Medulla oblongata (tissue), 1 donor: ENCODE results near the gene PNCK.
"Not testable (repeated sequence)": the region's sequence is repeated elsewhere in the genome, so short reads cannot be mapped to it uniquely, and the experiment has no call there.

ENCODE experiments used
- DNase-seq: peaks from one replicate; pipeline ENCODE4 v3.0.0-alpha.2; 2015; ENCODE audit errors: extremely low spot score

PNCK gene

DNA sequence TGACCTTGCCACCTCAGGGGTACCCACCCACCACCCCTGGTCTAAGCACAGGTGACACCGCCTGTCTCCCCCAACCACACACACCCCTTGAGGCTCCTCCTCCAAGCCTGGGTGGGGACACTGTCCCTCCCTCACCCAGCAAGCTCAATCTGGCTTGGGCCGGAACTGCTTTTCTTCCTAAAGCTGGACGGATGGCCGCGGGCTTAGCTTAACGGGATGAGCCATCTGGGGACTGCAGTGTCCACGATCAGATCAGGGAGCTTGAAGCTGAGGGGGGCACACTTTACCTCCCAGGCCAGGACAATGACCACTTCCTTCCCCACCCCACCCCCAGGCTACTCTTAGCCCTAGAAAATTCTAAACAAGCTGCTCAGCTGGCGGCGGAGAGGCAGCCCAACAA, 13.1 kb upstream of the PNCK start:
- DNase-seq, result no peak

DNA sequence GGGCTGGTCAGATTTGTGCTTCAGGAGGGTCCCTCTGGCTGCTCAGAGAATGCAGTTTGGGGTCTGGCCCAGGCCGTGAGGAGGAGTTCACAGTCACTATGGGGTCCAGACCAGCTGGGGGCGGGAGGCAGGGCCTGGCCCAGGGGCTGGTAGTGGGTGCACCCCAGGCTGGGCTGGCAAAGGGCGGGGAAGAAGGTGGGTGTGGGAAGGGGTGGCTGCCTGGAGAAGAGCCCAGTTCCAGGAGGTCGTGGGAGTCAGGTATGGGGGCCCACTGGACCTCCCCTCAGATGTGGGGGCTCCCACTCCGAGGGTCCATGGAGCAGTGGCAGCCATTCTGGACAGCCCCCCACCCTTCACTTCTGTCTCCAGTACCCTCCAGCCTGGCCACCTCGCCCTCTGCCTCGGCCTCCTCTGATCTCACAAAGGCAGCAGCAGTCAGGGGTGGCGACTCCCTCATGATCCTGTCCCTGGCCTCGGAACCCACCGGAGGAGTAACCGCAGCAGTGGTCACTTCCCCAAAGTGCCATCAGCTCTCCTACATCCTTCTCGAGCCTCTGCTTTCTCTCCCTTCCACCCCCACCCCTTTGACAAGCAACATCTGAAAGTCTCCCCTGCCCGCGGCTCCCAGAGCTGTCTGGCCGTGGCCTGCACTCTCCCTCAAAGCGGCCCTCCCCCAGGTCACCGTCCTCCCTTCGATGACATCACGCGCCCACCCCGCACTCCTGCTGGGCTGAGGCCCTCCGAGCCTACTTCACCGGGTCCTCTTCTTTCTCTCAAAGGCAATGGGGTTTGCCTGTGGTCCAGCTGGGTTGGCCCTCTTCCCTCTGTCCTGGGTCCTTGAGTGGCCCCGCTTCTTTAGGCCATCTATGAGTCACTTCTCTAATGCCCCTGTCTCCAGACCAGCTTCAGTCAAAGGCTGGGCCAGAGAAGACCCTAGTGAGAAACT, 12.4 kb upstream of the PNCK start:
- DNase-seq, result no peak

DNA sequence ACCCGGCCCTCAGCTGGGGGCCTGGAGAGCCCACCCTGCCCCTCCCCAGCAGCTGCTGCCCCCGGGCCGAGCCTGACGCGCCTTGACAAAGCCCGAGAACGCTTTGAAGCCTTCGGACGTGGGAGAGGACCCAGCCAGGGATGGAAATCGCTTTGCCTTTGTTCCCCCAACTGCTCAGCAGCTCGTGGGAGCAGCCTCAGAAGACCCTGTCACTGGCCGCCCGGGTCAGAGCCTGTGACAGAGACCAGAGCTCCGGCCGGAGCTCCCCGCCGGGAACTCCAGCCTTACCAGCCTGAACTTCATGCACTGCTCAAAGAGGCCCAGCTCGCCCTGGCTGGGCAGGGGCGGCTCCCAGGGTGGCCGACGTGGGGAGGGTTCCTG, 11.5 kb upstream of the PNCK start:
- DNase-seq, result no peak

DNA sequence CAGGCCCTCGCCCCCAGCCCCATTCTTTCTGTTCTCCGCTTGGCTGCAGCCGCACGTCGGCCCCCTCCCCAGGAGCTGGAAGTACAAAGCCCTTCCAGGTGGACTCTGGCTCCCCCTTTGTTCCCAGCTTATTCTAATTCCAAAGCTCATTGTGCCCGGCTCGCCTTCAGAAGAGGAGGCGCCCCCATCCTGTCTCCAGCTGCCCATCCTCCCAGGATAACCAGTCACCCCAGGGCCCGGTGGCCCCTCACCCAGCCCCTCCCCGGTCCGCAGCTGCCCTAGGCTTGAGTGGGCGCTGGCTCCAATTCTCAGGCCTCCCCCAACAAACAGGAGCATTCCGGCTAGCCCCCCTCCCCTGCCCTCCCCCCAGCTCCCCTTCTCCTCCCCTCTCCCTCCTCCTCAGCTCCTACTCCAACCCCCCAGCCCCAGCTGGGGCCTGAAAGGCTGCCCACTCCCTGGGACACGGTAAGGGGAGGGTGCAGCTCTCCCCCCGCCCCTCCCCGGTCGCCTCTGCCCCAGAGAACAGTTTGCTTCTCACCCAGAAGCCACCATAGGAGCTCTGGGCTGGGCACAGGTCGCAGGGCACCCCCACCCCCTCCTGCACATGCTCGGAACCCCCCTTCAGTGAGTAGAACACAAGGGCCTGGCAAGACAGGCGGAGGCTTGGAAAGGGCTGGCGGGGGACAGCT, 11.0 kb upstream of the PNCK start:
- DNase-seq, result no peak

DNA sequence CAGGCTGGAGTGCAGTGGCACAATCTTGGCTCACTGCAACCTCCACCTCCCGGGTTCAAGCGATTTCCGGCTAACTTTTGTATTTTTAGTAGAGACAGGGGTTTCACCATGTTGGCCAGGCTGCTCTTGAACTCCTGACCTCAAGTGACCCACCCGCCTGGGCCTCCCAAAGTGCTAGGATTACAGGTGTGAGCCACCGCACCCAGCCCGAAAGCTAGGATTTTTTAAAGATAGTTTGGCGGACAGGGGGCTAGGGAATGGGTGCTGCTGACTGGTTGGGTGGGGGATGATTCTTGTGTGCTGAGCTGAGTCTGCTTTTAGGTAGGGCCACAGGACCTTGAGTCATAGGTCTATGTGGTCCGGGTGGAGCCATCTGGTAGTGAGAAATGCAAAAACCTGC, 9.9 kb upstream of the PNCK start:
- not testable (repeated sequence) for DNase-seq

DNA sequence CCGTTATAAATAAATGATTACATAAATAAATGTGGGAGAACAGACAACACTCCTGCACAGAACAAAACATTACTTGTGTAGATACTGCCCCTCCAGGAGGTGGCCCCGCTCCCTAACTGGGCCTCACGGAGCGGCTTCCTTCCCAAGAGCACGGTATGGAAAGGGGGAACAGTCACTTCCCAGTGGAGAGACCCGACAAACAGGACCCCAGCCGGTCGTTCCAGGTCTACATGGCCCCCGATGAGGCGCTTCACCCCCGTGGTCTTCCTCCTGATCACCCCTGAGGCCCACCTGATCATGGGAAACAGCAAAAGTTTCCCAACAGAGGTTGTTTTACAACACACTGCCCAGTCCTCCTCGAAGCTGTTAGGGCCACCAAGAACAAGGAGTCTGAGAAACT, 7.6 kb upstream of the PNCK start:
- DNase-seq, result no peak

DNA sequence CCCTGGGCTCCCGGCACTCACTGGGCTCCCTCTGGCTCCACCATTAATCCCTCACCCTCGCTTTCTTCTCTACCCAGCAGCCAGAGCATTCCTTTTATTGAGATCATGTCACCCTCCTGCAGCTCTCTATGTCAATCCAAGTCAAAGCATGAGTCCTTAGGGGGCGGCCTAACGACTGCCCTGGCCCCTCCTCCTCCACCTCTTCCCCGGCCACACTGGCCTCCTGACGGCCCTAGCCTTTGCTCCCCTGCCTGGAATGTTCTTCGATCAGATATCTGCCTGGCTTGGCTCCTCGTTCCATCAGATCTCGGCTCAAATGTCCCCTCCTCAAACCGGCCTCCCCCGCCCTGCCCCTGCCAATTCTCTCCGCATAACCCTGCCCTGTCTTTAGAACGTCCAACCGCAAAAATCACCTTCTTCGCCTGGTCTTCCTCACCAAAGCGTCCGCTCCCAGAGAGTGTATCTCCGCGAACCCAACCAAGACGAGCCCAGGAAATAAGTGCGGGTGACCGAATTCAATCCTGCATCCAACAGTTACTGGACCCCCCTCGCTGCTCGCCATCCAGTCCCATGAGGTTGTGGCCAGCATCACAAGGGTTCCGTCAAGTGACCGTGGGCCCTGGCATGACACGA, 722 bp upstream of the PNCK start:
- no peak for DNase-seq

DNA sequence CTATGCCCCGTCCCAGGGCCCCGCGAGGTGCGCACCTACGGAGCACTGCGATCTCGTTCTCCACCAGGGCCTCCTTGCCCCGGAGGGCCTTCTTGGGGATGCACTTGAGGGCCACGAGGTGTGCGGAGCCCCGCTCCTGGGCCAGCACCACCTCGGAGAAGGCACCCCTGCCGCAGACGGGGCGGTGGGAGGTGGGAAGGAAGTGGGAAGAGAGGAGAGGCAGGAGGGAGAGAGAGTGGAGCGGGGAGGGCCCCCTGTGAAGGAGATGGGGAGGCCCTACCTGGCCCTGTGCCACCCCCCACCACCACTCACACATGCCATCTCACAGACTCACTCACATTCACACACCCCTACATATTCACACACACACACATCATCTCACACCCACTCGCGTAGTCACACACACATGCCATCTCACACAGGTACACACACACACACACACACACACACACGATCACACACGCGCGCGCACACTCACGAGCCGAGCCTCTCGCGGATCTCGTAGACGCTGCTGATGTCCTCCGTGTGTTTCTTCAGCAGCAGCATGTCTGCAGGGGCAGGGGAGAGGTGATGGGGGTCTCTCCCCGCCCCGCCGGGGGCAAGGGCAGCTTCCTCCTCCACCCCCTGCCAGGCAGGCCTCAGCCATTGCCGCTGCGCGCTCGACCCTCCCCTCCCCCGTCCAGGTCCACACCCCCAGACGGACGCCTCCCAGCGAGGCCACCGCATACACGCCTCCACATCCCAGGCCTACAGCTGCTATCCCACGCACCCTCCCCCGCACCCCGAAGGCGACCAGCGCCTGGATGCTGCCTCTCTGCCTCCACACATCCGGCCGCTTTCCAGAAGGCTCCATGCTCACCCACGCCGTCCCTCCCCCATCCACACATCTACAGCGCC, 834 bp downstream of the PNCK start:
- DNase-seq, result no peak

DNA sequence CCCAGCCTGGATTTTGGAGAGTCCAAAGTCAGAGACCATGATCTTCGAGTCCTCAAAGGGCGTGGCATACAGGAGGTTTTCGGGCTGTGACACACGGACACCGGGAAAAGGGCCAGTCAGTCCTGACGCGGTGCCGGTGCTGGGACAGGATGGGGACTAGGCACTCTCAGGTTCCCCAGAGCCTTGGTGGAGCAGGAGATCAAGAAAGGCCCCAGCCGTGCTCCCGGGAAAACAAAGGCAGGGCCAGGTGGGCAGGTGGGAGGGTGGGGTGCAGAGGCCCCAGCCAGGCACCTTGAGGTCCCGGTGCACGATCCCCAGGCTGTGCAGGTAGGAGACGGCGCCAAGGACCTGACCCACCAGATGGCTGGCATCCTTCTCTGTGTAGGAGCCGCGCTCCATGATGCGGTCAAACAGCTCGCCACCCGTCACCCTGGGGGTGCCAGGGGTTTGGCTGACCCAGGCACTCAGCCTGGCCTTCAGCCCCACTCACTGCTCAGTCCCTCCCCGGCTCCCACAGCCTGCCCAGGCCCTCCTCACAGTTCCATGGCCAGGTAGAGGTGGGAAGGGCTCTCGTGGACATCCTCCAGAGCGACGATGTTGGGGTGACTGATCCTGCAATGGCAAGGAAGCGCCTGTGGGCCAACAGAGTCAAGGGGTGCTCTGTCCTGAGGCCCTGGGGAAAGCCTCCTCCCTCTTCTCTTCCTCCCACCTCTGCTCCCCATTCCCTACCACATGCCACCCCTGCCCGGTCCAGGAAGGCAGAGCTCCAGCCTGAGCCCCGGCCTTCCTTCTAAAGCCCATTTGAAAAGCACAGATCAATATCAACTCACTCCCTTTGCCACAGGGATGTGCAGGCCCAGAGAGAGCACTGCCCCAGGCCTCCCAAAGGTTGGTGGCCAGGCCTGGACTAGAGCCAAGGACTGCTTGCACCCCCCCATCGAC, 1.8 kb downstream of the PNCK start:
- DNase-seq, result no peak

DNA sequence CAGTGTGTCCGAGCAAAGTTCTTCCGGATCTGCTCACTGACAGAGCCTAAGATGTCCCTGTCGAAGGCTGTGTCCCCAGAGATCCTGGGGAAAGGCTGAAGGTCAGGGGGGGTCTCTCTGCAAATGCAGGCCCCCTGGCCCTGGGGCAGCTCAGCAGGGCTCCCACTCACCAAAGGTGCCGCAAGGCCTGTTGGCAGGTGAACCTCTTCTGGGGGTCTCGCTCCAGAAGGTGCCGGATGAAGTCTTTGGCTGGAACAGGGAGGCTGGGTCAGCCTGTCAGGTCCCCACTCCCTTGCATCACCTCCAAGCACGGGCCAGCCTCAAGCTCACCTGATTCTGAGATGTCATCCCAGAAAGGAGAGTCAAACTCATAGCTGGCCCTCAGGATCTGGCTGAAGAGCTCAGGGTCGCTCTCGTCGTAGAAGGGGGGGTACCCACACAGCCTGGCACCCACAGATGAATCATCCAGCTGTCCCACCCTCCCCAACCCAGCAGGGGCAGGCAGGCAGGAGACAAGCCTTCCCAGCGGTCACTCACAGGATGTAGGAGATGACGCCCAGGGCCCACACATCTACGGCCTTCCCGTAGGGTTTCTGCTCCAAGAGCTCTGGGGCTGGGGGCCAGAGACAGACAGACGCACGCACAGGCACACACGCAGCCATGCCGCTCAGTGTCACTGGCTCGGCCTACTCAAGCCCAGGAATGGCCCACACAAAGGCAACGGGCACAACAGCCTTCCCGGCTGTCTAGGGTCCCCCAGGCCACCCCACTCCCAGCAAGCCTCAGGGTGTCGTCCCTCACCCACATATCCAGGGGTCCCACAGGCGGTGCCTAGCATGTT, 2.6 kb downstream of the PNCK start:
- no peak for DNase-seq

DNA sequence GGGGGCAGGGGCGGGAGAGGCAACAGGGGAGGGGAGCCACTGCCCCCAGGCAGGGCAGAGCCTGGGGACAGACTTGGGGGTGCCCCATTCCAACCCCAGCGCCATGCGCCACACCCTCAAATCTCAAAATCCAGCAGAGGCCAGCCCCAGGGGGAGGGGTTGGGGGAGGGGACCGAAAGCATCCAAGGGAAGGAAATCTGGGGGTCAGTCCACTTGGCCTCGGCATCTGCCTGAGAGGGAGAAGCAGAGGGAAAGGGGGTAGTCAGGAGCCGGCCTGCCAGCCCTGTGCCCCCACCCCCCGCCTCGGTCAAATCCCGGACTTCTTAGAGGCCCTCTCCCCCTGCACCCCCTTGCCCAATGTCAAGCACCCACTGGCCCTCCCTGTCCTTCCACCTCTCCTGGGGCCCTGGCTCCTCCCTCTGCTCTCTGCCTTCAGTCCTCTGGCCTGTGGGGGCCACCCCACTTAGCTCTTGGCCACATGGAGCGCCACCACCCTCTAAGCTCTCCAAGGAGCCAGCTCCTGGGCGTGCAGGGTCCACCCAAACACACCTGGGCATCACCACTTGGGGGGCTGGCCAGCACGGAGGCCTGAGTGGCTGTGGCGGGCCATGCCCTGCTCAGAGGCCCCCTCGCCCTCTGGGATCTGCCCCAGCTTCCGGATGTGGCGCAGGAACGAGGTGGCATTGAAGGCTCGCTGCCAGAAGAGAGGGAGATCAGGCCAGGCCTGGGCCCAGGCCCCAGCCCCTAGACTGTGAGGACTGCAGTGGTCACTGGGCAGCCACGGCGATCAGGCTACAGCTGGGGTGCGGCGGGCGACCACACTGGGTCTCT, 3.5 kb downstream of the PNCK start:
- DNase-seq, result no peak

DNA sequence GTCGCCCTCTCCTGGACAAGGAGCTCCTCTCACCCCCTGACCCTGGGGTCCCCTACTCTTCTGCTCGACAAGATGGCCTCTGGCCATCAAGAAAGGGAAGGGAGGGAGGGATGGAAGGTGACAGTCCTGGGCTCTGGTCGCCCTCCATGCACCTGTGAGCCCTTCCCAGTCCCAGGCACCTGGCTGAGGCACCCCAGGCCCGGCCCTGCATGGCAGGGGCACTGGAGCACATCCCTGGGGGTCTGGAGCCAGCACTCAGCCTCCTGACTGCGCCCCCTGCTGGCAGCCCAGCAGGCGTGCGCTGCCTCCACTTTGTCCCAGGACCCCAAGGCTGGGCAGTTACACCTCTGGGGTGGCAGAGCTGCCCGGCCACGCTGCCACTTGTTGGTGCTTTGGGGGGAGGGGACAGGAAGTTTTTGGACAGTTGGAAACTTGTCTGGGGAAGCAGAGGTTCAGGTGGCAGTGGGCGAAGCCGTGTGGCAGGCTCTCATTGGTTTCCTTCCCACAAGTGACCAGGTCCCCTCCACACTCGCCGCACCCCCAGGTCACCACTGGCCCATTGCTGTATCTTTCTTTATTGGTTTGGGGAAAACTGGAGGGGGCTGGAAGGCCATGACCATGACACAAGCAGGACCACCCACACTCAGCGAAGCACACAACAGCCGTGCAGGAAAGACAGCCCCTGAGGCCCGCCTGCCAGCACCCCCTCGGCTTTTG, 4.3 kb downstream of the PNCK start:
- DNase-seq, result no peak

DNA sequence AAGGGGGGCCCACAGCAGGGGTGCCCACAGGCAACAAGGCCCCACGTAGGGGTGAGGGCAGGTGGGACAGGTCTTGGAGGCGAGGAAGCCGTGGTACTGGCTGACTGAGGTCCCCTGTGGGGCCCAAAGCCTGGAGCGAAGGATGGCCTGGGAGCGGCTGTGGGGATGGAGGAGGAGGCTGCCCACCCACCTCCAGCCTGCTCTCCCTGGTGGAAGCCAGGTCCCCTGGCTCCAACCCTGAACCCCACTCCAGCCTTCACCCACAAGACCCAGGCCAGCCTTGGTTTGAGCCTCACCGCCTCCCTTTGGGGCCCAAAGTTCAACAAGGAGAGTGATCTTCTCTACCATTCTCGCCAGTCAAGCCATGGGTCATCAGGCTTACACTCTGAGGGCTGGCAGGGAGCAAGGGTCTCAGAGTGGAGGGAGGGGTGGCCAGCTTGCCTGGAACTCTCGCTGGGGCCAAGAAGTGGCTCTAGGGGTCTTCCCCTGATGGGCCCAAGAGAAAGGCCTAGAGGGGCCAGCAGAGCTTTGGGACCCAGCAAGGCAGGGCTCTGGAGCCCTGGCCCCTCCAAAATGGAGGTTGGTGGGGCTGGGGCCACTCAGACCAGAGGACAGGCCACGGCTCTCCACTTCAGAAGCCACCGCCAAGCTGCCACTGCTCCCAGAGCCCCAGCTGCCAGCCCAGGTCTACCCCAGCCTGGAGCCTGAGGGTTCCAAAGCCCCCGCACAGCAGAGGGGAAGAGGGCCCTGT, 5.0 kb downstream of the PNCK start:
- DNase-seq, result no peak

DNA sequence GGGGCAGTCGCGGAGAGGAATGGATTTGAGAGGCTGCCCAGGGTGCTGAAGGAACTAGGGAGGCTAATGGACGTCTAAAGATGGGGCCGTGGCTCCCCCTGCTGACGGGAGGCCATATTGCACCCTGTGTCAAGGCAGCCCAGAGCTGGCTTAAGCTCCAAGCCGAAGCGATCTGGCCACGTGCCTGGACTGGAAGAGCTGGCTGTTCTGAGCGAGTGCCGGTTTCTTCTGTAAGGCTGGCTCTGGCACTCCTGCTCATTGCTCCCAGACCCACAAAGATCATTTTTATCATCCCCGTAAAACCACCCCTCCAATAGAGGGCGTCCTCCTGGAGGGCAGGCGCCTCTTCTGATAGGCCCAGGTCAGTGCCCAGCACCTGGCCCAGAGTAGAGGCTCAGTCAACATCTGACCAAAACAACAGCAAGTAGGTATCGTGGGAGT, 5.6 kb downstream of the PNCK start:
- peak; percentile 88 for DNase-seq

DNA sequence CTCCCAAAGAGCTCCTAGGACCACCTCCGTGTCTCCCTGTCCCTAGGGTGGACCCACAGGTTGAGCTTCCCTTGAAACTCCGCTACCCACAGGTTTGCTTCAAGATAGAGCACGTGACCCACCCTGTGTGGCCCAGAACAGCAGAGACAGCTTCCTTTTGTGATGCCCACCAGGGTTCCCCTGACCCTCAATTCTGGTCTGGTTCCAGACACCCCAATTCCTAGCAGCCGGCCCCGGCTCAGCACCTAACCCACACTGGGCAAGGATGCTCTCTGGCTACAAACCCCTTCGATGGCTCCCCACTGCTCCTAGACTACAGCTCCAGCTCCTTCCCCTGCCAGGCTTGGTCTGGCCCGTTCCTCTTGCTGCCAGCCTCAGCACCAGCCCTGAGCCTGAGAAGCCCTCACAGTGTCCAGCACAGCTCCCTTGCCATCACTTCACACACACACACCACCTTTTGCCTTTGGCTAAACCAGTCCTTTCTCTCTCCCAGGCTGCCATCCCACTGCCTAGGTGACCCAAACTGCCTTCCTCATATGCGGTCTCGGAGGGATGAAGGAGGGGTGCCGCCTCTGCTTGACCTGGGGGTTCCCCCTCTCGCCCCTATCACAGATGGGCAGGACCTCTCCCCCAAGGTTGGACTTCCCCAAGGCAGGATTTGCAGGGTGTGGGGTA, 6.2 kb downstream of the PNCK start:
- DNase-seq, result no peak

DNA sequence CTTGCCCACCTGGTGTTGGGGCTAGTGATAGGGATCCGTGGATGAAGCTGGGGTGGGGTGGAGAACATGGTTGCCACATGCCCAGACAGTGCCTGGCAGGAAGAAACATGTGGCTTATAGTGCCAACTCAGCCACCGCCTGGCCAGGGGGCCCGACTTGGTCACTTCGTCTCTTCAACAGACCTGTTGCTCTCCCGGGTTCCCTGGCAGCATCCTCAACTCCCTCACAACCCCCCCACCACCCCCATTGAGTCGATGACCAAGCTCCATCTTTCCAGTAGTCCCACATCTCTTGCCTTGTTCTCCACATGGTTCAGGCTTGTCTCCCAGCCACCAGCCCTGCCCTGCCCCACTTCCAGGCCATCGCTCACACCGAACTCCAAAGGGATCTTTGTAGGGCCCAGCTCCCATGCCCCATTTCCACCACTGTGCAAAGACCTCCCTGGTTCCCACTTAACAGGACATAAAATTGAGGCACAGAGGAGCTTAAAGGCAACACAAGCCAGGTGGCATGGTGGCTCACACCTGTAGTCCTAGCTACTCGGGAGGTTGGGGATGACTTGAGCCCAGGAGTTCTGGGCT, 7.8 kb downstream of the PNCK start:
- no peak for DNase-seq
